Renal cortical epithelial cell (primary cell): ENCODE data around the gene CDC14A. TPM values are rescaled to one million over a fixed set of nuclear protein-coding genes. Genes with fewer than 3 reads are reported as not detected.
"Not testable (repeated sequence)": the region's sequence is repeated elsewhere in the genome, so short reads cannot be mapped to it uniquely, and the experiment has no call there.

Experiments used
- DNase-seq: peaks from one replicate; pipeline ENCODE4 v3.0.0-alpha.2; 2011; ENCODE audit warnings: low read depth
- total RNA-seq: library from RNA; depleted of rRNA; stranded (reverse); fragments of >200 nt; gene quantifications from 2 replicates; pipeline ENCODE4 v1.2.3, GENCODE V29; 2014

CDC14A gene, protein sequence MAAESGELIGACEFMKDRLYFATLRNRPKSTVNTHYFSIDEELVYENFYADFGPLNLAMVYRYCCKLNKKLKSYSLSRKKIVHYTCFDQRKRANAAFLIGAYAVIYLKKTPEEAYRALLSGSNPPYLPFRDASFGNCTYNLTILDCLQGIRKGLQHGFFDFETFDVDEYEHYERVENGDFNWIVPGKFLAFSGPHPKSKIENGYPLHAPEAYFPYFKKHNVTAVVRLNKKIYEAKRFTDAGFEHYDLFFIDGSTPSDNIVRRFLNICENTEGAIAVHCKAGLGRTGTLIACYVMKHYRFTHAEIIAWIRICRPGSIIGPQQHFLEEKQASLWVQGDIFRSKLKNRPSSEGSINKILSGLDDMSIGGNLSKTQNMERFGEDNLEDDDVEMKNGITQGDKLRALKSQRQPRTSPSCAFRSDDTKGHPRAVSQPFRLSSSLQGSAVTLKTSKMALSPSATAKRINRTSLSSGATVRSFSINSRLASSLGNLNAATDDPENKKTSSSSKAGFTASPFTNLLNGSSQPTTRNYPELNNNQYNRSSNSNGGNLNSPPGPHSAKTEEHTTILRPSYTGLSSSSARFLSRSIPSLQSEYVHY
- 6.5 and 9.6 TPM in 2 replicates for total RNA-seq

DNA sequence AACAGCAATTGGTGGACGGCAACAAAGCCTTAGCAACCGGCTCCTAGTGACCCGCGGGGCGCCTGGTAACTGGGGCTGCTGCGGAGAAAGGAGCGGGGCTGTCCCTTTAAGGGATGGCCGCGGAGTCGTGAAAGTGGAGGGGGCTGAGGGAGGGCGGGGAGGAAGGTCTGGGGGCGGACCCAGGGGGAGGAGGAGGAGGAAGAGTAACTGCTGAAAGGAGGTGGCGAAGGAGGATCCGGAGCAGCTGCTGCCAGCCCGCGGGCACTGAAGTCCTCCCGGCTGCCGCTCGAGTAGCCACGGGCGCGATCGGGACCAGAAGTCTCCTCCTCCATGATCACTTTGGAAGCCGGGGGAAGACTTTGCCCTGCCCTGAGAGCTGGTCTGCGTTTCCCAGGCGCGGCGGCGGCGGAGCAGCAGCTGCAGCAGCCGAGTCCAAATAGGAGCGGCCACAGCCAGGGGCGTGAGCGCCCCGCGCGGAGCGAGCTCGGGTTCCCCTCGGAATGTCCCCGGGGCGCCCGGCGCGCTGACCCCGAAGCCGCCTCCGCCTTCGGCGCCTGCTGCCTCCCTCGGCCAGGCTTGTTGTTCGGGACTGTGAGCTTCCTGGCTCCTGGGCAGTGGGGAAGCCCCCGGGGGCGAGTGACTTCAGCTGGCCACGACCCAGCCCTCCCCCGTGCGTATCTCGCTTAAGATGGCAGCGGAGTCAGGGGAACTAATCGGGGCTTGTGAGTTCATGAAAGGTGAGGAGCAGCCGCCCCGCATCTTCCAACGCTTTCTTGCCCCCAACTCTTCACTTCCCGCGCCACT lies at the start of gene CDC14A:
CDC14A (plus strand) TSS at position 240 of the 804 bp plus-strand sequence; CDS start at position 689, 449 bp downstream.
- DNase-seq = peak; percentile 88

DNA sequence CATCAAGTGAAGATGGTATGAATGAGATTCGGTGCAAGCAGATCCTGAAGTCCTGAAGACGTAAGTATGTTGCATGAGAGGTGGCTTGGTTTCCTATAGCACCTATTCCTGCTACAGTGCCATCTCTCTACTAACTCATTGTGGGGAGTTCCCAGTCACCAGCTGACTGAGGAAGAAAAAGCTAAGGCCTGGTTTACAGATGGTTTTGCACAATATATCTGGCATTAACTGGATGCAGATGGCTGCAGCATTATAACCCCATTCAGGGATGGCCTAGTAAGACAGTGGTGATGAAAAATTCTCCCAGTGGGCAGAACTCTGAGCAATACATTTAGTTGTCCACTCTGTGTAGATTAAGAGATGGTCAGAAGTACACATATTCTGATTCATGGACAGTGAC lies 49.6 kb upstream of the CDC14A start:
- no peak for DNase-seq

DNA sequence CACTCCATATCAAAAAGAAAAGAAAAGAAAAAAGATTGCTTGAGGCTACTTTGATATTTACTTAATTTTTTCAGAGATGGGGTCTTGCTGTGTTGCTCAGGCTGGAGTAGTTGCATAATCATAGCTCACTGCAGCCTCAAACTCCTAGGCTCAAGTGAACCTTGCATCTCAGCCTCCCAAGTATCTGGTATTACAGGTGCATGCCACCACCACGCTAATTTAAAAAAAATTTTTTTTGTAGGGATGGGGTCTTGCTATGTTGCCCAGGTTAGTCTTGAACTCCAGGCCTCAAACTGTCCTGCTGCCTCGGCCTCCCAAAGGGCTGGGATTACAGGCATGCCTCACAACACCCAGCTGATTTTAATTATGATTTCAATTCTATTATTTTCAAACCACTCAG lies 48.1 kb upstream of the CDC14A start:
- DNase-seq = no peak

DNA sequence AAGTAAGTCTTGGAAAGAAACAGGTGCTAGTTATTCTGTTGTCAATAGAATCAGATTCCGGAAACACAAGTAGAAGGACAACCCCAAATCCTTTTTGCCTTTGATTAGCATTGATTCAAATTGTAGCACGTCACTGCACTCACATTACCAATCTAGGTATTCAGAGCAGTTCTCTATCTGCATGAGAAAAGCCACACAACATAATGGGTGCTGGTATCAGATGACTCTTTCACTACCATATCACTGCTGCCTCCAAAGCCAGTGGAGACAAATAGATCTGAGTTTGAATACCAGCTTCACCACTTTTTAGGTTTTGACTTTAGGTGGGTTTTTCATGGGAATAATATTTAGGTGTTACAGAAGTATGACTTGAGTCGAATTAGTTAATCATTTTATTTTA lies 47.4 kb upstream of the CDC14A start:
- no peak for DNase-seq

DNA sequence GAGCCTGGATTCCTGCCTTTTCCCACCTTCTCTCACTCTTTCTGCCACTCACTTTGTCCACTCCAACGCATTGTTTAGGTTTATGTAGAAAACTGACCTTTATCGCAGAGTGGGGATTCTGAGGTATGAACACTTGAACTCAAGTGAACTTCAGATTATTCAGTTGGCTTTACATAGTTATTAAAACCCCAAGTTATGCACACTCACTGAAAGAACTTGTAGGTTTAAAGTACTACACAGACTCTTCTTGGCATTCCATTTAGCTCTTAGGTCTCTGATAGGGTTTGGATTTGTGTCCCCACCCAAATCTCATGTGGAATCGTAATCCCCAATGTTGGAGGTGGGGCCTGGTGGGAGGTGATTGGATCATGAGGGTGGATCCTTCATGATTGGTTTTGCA lies 46.4 kb upstream of the CDC14A start:
- no peak for DNase-seq

DNA sequence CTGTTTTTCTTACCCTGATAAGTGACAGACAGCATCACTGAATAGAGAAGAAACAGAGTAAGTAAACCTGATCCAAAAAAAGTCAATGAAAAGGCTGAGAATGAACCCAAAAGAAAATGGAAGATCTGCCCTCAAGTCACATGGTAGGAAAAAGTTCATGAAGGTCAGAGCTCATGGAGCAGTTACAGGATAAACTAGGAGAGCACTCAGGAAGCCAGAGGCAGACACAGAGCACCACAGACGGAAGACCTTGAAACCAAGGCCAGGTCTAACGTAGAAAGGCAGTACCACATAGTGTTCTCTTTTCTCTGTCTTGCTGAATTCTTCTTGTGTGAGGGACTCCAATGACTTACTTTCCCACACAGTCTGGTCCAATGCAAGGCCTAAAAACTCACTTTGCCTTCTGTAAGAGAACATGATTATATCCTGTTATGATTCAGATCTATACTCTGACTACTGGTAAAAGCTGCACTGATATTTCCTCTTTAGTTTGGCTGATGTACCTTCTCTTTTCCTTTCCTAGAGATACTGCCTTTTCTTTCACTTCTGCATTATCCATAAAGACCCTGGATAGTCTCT lies 45.5 kb upstream of the CDC14A start:
- DNase-seq = no peak

DNA sequence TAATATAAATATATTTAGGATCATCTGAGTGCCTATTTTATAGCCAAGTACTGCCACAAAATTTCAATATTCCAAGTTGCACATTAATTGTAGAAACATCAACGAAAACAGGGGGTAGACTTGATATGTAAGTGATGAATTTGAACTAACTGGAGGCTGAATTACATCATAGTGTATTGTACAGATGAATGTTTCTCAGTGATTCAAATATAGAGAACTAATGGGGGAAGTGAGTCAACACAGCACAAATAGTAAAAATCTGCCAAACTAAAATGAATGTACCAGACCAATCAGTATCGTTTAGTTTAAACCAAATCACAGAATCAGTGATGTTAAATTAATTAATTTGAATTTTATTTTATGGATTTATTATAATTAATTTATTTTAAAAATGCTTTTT lies 43.5 kb upstream of the CDC14A start:
- DNase-seq = peak; percentile 4

DNA sequence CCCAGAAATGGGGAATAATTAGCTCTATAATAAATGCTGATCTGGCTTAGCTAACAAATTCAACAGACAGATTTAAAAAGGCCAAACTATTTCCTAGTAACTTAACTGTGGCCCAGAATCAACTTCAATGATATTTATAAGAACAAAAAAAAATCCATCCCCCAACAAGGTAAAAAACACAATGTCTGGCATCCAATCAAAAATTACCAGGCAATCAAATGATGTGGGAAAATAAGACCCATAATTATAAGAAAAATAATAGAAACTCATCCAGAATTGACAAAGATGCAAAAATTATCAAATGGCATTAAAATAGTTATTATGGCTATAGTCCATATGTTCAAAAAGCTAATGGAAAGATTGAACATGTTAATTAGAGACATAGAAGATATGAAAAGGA lies 42.4 kb upstream of the CDC14A start:
- no peak for DNase-seq

DNA sequence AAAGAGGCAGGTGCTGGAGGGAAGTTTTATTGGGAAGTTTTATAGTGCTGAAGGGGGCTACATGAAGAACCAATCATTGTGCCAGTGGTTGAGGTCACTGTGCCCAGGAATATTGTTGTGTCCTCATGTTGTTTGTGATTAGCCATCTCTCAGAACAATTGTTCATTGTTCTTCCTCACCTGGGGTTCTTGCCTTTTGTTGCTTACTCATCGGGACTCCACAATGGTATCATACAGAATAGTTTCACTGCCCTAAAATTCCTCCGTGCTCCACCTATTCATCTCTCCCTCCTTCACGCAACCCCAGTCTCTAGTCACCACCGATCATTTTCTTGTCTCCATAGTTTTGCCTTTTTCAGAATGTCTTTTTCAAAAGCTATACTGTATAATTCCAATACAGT lies 38.9 kb upstream of the CDC14A start:
- no peak for DNase-seq

DNA sequence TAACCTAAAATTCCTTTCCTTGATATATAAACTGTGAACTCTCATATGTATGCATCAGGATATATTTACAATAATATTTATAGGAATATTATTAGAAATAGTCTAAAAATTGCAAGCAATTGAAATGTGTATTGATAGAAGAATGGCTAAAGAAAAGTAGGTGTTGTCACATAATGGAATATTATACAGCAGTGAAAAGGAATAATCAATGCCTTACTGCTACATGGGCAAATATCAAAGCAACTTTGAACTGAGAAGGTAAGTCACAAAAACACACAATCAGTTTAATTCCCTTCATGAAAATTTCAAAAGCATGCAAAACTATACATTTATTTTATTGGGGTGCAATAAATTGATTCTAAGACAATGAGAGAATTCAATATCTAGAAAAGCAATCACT lies 35.7 kb upstream of the CDC14A start:
- DNase-seq = no peak

DNA sequence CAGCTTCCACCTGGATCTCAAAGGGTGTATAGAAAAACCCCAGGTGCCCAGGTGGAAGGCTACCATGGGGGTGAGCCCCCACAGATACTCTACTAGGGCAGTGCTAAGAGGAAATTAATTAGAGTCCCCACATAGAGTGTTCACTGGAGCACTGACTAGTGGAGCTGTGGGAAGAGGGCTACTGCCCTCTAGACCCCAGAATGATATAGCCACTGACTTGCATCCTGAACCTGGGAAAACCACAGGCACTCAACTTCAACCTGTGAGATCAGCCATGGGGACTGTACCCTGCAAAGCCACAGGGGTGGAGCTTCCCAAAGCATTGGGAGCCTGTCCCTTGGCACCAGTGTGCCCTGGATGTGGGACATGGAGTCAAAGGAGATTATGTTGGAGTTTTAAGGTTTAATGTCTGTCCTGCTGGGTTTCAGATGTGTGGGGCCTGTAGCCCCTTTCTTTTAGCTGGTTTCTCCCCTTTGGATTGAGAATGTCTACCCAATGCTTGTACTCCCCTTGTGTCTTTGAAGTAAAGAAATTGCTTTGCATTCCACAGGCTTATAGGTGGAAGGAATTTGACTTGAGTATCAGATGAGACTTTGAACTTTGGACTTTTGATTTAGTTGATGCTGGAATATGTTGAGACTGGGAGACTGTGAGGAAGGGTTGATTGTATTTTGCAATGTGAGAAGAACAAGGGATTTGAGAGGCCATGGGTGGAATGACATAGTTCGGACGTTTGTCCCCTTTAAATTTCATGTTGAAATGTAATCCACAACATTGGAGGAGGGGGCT lies 31.8 kb upstream of the CDC14A start:
- no peak for DNase-seq

DNA sequence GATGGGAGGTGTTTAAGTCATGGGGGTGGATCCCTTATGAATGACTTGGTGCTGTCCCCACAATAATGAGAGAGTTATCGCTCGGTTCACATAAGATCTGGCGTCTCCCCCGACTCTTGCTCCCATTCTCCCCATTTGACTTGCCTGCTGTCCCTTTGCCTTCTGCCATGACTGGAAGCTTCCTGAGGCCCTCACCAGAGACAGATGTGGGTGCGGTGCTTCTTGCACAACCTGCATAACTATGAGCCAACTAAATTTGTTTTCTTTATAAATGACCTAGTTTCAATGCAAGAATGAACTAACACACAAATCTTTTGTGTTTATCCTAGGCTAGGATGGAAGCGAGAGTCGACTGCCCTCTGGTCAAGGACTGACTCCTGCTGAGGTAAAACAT lies 31.2 kb upstream of the CDC14A start:
- peak; percentile 4 for DNase-seq

DNA sequence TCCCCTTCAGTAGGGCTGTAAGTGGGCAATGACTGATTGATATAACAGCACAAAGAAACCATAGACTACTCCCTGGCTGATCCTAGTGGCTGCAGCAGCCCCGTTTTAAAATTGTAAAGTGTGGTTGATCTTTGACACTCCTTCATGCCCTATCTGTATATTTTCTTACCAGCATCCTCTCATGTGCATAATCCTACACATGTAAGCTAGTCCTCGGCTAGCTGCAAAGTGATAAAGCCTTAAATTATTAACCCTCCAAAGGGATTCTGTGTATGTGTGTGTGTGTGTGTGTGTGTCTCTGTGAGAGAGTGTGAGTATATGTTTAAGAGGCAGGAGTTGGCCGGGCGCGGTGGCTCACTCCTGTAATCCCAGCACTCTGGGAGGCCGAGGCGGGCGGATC lies 30.8 kb upstream of the CDC14A start:
- no peak for DNase-seq

DNA sequence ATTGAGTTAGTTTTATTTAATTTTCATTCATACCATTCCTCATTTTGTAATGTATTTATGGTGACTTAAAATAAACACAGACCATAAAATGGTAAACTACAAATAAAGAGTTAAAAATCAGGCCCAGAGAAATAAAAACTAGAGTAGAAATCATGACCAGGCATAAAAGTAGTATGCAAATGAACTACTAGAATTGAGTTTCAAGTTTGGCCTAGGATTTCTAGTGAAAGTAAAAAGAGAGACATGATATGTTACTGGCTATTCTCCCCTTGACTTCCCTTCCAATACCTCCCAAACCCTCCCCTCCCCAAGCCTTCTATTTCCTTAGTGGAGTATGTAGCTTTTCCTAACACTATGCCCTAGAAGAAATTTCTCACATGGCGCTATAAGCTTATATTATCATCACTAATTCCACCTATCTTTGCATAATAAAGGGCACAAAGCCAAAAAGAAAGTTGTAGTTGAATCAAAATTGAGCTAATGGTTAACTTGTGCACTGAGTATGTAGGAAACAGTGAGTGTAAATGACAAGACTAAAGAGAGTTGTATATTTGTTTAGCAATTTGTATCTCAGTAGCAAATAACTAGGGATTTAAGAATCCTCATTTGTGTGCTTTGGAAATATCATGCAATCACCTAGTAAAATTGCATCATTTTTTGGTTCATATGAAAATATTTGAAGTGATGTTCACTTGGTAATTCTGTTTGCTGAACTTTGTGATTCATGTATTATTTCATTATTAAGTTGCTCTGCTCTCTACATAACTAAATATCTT lies 29.7 kb upstream of the CDC14A start:
- peak; percentile 82 for DNase-seq

DNA sequence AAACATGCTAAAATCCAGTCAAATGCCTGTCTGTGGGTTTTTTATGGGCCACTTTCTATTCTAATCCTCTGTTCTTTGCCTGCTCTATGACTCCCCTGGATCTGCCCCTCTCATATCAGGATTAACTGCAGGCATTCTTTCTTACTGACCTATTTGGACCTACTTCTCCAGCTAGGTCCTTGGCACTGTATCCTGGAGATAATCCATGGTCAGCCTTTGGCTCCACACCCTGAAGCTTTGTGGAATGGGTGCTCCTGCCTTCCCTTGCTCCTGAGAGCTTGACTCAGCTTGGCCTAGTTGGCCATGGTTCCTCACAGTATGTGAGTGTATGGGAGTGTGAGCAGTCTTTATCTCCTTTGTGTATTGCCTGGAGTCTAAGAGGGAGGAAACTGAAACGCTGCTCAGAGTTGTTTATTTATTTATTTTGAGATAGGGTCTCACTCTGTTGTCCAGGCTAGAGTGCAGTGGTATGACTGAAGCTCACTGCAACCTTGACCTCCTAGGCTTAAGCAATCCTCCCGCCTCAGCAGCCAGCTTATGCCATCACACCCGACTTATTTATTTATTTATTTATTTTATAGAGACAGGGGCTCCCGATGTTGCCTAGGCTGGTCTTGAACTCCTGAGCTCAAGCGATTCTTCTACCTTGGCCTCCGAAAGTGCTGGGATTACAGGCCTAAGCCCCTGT lies 28.7 kb upstream of the CDC14A start:
- no peak for DNase-seq

DNA sequence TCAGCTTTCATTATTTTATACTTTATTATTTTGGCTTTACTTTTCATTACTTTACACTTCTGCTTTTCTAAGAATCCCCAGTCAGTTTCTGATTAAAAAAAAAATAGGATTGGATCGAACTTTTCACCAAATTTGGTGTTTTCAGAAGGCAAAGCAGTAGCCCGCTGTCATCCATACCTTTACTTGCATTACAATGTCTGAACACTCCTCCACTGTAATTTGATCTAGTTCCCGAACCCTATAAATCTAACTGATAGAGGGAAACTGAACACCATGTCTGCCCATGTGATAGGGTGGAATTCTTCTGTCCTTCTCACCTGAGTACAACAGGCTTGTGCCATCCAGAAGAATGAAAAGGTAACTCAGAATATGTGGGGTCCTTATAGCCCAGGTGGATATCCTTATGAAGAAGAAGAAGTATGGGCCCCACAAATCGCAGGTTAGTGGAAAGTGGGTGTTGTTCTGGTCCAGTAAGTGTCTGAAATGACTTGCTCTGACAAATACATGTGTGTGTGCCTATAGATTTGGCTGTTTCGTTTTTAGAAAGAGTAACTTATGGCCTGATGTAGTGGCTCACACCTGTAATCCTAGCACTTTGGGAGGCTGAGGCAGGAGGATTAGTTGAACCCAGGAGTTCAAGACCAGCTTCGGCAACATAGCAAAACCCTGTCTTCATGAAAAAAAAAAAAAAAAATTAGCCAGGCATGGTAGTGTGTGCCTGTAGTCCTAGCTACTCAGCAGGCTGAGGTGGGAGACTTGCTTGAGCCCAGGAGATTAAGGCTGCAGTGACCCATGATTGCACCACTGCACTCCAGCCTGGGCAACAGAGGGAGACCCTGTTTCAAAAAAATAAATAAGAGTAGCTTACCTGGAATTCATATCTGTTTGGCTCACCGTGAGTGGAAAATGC lies 26.6 kb upstream of the CDC14A start:
- no peak for DNase-seq

DNA sequence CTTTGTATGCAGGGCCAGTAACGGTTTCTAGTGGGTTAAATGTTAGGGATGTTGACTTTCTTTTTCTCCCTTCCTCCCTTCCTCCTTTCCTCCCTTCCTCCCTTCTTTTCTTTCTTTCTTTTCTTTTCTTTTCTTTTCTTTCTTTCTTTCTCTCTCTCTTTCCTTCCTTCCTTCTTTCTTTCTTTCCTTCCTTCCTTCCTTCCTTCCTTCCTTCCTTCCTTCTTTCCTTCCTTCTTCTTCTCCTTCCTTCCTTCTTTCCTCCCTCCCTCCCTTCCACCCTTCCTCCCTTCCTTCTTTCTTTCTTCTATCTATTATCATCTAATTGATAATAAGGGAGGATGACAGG lies 26.0 kb upstream of the CDC14A start:
- DNase-seq = not testable (repeated sequence)

DNA sequence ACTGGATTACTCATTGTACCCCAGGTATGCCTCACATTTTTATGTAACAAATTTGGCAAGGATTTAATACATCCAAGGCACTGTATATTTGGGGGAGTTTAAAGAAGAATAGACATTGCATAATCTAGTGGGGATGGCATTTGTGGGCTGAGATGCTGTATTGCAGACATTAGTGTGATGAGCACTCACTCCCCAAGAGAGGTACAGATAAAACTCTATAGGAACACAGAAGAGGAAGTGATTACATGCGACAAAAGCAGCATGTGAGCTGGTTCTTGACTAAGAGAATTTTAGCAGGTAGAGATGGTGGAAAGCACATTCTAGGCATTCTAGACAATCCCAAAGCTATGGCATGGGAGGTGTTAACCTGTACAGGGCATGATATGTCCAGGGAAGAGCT lies 24.2 kb upstream of the CDC14A start:
- no peak for DNase-seq

DNA sequence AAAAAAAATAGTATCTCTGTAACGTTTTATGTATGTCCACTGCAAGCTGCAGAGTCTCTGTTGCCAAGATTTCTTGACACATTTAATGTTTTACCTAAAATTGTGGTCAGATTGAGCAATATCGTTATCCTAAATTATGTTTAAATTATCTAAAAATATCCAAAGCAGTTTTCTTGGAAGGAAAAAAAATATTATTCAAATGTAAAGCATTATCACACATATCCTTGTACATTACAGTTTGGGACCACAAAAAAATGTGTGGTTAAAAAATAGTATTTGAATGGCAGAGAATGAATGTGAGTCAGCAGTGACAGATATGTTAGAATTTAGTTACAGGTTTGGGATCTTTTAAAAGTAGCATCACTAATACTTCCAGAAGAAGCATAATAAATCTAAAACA lies 21.2 kb upstream of the CDC14A start:
- DNase-seq = not testable (repeated sequence)
